Mesendoderm (in vitro differentiated cells): ENCODE measurements around the gene TAB2.

ENCODE experiments used
- DNase-seq: peaks from one replicate; pipeline ENCODE4 v3.0.0; 2013
- H2AK5ac ChIP-seq: 2 replicates; pipeline ENCODE4 v1.6.1; 2013; ENCODE audit warnings: low read length, inconsistent platforms
- H2BK120ac ChIP-seq: 2 replicates; pipeline ENCODE4 v1.6.1; 2013; ENCODE audit warnings: low read depth, mild to moderate bottlenecking, low read length, moderate library complexity, mixed read lengths
- H2BK15ac ChIP-seq: replicated peaks from 2 replicates; pipeline ENCODE4 v1.6.1; 2013; ENCODE audit warnings: low read depth, mild to moderate bottlenecking, moderate library complexity
- H2BK5ac ChIP-seq: 2 replicates; pipeline ENCODE4 v1.6.1; 2013; ENCODE audit warnings: low read length, inconsistent platforms
- H3K18ac ChIP-seq: 2 replicates; pipeline ENCODE4 v1.6.1; 2013; ENCODE audit warnings: mild to moderate bottlenecking, low read length, mixed read lengths
- H3K23ac ChIP-seq: one replicate; pipeline ENCODE4 v1.6.1; 2013; ENCODE audit warnings: low read length
- H3K27ac ChIP-seq: 2 replicates; pipeline ENCODE4 v1.5.1; 2013; ENCODE audit warnings: low read depth, mild to moderate bottlenecking, inconsistent platforms, low read length, moderate library complexity
- H3K27me3 ChIP-seq: 2 replicates; pipeline ENCODE4 v1.6.1; 2013; ENCODE audit warnings: low read length, control low read depth, mild to moderate bottlenecking, inconsistent platforms; ENCODE audit not compliant: insufficient read depth, poor library complexity
- H3K36me3 ChIP-seq: 2 replicates; pipeline ENCODE4 v1.6.1; 2013; ENCODE audit warnings: low read length, inconsistent platforms; ENCODE audit not compliant: control insufficient read depth, insufficient read depth
- H3K4ac ChIP-seq: one replicate; pipeline ENCODE4 v1.6.1; 2013; ENCODE audit warnings: low read depth, mild to moderate bottlenecking, low read length, moderate library complexity
- H3K4me1 ChIP-seq: 2 replicates; pipeline ENCODE4 v1.6.1; 2013; ENCODE audit warnings: low read depth, low read length, inconsistent platforms; ENCODE audit not compliant: control insufficient read depth
- H3K4me2 ChIP-seq: 2 replicates; pipeline ENCODE4 v1.6.1; 2013; ENCODE audit warnings: low read length
- H3K4me3 ChIP-seq: 2 replicates; pipeline ENCODE4 v1.5.1; 2013; ENCODE audit warnings: mild to moderate bottlenecking, low read length
- H3K56ac ChIP-seq: one replicate; pipeline ENCODE4 v1.6.1; 2013; ENCODE audit warnings: low read length
- H3K79me1 ChIP-seq: 2 replicates; pipeline ENCODE4 v1.6.1; 2013; ENCODE audit warnings: low read length, inconsistent platforms
- H3K79me2 ChIP-seq: 2 replicates; pipeline ENCODE4 v1.6.1; 2013; ENCODE audit warnings: mild to moderate bottlenecking, low read length; ENCODE audit not compliant: control insufficient read depth, insufficient read depth
- H3K9ac ChIP-seq: 2 replicates; pipeline ENCODE4 v1.6.1; 2013; ENCODE audit warnings: low read length, inconsistent platforms
- H4K5ac ChIP-seq: one replicate; pipeline ENCODE4 v1.6.1; 2013; ENCODE audit warnings: low read length
- H4K8ac ChIP-seq: one replicate; pipeline ENCODE4 v1.6.1; 2013; ENCODE audit warnings: low read depth, mild to moderate bottlenecking, control low read depth, low read length, moderate library complexity
- WGBS: extraction: QIAGEN DNeasy Blood & Tissue Kit; methylation state at CpG from one replicate; pipeline ENCODE4 v1.1.7; 2013; ENCODE audit warnings: low lambda C conversion rate, missing lambda C conversion rate; ENCODE audit not compliant: insufficient coverage; ENCODE audit errors: extremely low coverage; 5-methylcytosine and 5-hydroxymethylcytosine counted together

Gene TAB2

GRCh38 chr6:149379977-149380376 is 62.5 kb downstream of the TAB2 start:
- Histone ChIP-seq H2BK5ac (no peak overlapping the region), H2BK15ac (no peak overlapping the region), H2BK120ac (no peak overlapping the region), H3K4me3 (no peak overlapping the region), H4K8ac (no peak overlapping the region), H3K36me3 (peaks cover 8% of the 10 kb centered on the region), H4K5ac (no peak overlapping the region), H3K23ac (no peak overlapping the region), H3K4ac (no peak overlapping the region), H3K4me2 (no peak overlapping the region), H3K9ac (no peak overlapping the region), H3K18ac (no peak overlapping the region), H3K27ac (no peak overlapping the region), H3K79me2 (peaks cover 2% of the 10 kb centered on the region), H2AK5ac (no peak overlapping the region), H3K27me3 (no peaks in the 10 kb centered on the region), H3K4me1 (no peaks in the 10 kb centered on the region), H3K79me1 (peaks cover 5% of the 10 kb centered on the region), H3K56ac (no peak overlapping the region)
- no peak for DNase-seq
- WGBS, result no CpG with 5 or more reads among the region's 3 CpGs

- peaks cover 8% of the 10 kb centered on the region for H3K36me3 ChIP-seq
- no peaks in the 10 kb centered on the region for H3K27me3 ChIP-seq
These were observed 63.0 kb downstream of the TAB2 start for GRCh38 chr6:149380523-149380922.

GRCh38 chr6:149383371-149383770 is 65.9 kb downstream of the TAB2 start:
- no peak overlapping the region for H3K18ac ChIP-seq
- DNase-seq, result no peak
- peaks cover 8% of the 10 kb centered on the region for H3K79me1 ChIP-seq
- H3K4me2 ChIP-seq, result no peak overlapping the region
- no CpG with 5 or more reads among the region's 4 CpGs for WGBS
- no peak overlapping the region for H3K4me3 ChIP-seq
- H2BK5ac ChIP-seq, result no peak overlapping the region
- no peak overlapping the region for H4K5ac ChIP-seq
- peaks cover 6% of the 10 kb centered on the region for H3K36me3 ChIP-seq
- peaks cover 5% of the 10 kb centered on the region for H3K79me2 ChIP-seq
- H3K9ac ChIP-seq, result no peak overlapping the region
- no peak overlapping the region for H3K27ac ChIP-seq
- no peak overlapping the region for H4K8ac ChIP-seq
- H2BK120ac ChIP-seq, result no peak overlapping the region
- no peak overlapping the region for H3K56ac ChIP-seq
- no peak overlapping the region for H2BK15ac ChIP-seq
- H3K4ac ChIP-seq, result no peak overlapping the region
- no peaks in the 10 kb centered on the region for H3K4me1 ChIP-seq
- no peak overlapping the region for H2AK5ac ChIP-seq
- H3K27me3 ChIP-seq, result no peaks in the 10 kb centered on the region
- no peak overlapping the region for H3K23ac ChIP-seq

More at GRCh38 chr6:149380523-149380922, 63.0 kb downstream of the TAB2 start:
- H2AK5ac ChIP-seq, result no peak overlapping the region
- H4K5ac ChIP-seq, result no peak overlapping the region
- no peak overlapping the region for H3K4me2 ChIP-seq
- H3K23ac ChIP-seq, result no peak overlapping the region
- H2BK120ac ChIP-seq, result no peak overlapping the region
- no peak overlapping the region for H3K9ac ChIP-seq
- no peak overlapping the region for H3K4ac ChIP-seq
- H3K18ac ChIP-seq, result no peak overlapping the region
- peaks cover 5% of the 10 kb centered on the region for H3K79me1 ChIP-seq
- peaks cover 2% of the 10 kb centered on the region for H3K79me2 ChIP-seq
- H2BK5ac ChIP-seq, result no peak overlapping the region
- H3K27ac ChIP-seq, result no peak overlapping the region
- no peak for DNase-seq
- H2BK15ac ChIP-seq, result no peak overlapping the region
- no peak overlapping the region for H3K56ac ChIP-seq
- no peak overlapping the region for H3K4me3 ChIP-seq
- no peaks in the 10 kb centered on the region for H3K4me1 ChIP-seq
- no peak overlapping the region for H4K8ac ChIP-seq

- H3K4ac ChIP-seq, result no peak overlapping the region
- H3K18ac ChIP-seq, result no peak overlapping the region
- no peak overlapping the region for H2BK15ac ChIP-seq
- no peak overlapping the region for H4K5ac ChIP-seq
- H3K4me1 ChIP-seq, result no peaks in the 10 kb centered on the region
- H3K36me3 ChIP-seq, result no peaks in the 10 kb centered on the region
- H3K27me3 ChIP-seq, result no peaks in the 10 kb centered on the region
- no peak for DNase-seq
- no peak overlapping the region for H3K4me2 ChIP-seq
- no peak overlapping the region for H3K56ac ChIP-seq
- no peak overlapping the region for H3K23ac ChIP-seq
- no peak overlapping the region for H3K27ac ChIP-seq
- H2AK5ac ChIP-seq, result no peak overlapping the region
- H3K79me2 ChIP-seq, result peaks cover 3% of the 10 kb centered on the region
- no peak overlapping the region for H3K9ac ChIP-seq
- no peak overlapping the region for H2BK120ac ChIP-seq
- no peak overlapping the region for H3K4me3 ChIP-seq
- H2BK5ac ChIP-seq, result no peak overlapping the region
- H4K8ac ChIP-seq, result no peak overlapping the region
- H3K79me1 ChIP-seq, result peaks cover 3% of the 10 kb centered on the region
These were observed 67.0 kb downstream of the TAB2 start for GRCh38 chr6:149384464-149384863.

- Histone ChIP-seq H2BK5ac (no peak overlapping the region), H2BK15ac (no peak overlapping the region), H3K27ac (no peak overlapping the region), H4K8ac (no peak overlapping the region), H3K79me1 (peaks cover 3% of the 10 kb centered on the region), H3K23ac (no peak overlapping the region), H2BK120ac (no peak overlapping the region), H2AK5ac (no peak overlapping the region), H3K4me2 (no peak overlapping the region), H3K4ac (no peak overlapping the region), H3K79me2 (peaks cover 3% of the 10 kb centered on the region), H4K5ac (no peak overlapping the region), H3K36me3 (no peaks in the 10 kb centered on the region), H3K27me3 (no peaks in the 10 kb centered on the region), H3K56ac (no peak overlapping the region), H3K4me3 (no peak overlapping the region), H3K9ac (no peak overlapping the region), H3K4me1 (no peaks in the 10 kb centered on the region), H3K18ac (no peak overlapping the region)
- WGBS, result 100% methylated on average over 4 of the region's 5 CpGs
- DNase-seq, result no peak
These were observed 68.6 kb downstream of the TAB2 start for GRCh38 chr6:149385998-149386646.

GRCh38 chr6:149387779-149388512 is 70.4 kb downstream of the TAB2 start:
- Histone ChIP-seq H3K18ac (no peak overlapping the region), H3K27ac (no peak overlapping the region), H3K9ac (no peak overlapping the region), H3K56ac (no peak overlapping the region), H3K79me2 (peaks cover 3% of the 10 kb centered on the region), H3K4ac (no peak overlapping the region), H2BK15ac (no peak overlapping the region), H3K4me1 (no peaks in the 10 kb centered on the region), H4K5ac (no peak overlapping the region), H4K8ac (no peak overlapping the region), H3K36me3 (no peaks in the 10 kb centered on the region), H3K79me1 (peaks cover 3% of the 10 kb centered on the region), H3K4me3 (no peak overlapping the region), H3K23ac (no peak overlapping the region), H2AK5ac (no peak overlapping the region), H3K27me3 (no peaks in the 10 kb centered on the region), H2BK120ac (no peak overlapping the region), H3K4me2 (no peak overlapping the region), H2BK5ac (no peak overlapping the region)
- no peak for DNase-seq
- WGBS, result no CpG with 5 or more reads among the region's 1 CpG
